Activated CD4-positive, alpha-beta T cell treated with anti-CD3 and anti-CD28 coated beads for 36 hours (primary cell): ENCODE measurements around the gene CSPG4. TPM values are rescaled to one million over a fixed set of nuclear protein-coding genes. Genes with fewer than 3 reads are reported as not detected.
"Not testable (repeated sequence)": the region's sequence is repeated elsewhere in the genome, so short reads cannot be mapped to it uniquely, and the experiment has no call there.

Source experiments
- ATAC-seq: fragments of 200-7000 bp; cut with Tn5 transposase; one replicate; pipeline ENCODE4 v1.10.0; 2021; ENCODE audit warnings: mild to moderate bottlenecking, moderate library complexity
- CTCF ChIA-PET: fragments of 350-600 bp; sonication (Branson Sonifier 250); formaldehyde crosslinking; loops from one replicate; lab custom pipeline; 2021; ENCODE audit warnings: antibody characterized with exemption; lab: Charles Lee
- POLR2A ChIA-PET: fragments of 350-600 bp; sonication (Branson Sonifier 250); formaldehyde crosslinking; loops from one replicate; lab custom pipeline; 2021; ENCODE audit warnings: antibody characterized with exemption, inconsistent platforms; lab: Charles Lee
- DNase-seq: peaks from one replicate; pipeline ENCODE4 v3.0.0-alpha.2; 2020
- H3K27ac Mint-ChIP-seq: one replicate; pipeline ENCODE4 v1.8.0; 2021; ENCODE audit warnings: mixed read lengths
- H3K27me3 Mint-ChIP-seq: one replicate; pipeline ENCODE4 v1.8.0; 2021; ENCODE audit warnings: mixed read lengths
- H3K36me3 Mint-ChIP-seq: one replicate; pipeline ENCODE4 v1.8.0; 2021; ENCODE audit warnings: low read depth, mixed read lengths
- H3K4me1 Mint-ChIP-seq: one replicate; pipeline ENCODE4 v1.8.0; 2021; ENCODE audit warnings: mixed read lengths
- H3K4me3 Mint-ChIP-seq: one replicate; pipeline ENCODE4 v1.8.0; 2021; ENCODE audit warnings: mild to moderate bottlenecking, moderate library complexity, mixed read lengths
- H3K9me3 Mint-ChIP-seq: one replicate; pipeline ENCODE4 v1.8.0; 2021; ENCODE audit warnings: low read depth, mixed read lengths
- intact Hi-C, 2 experiments: fragments of 100-400 bp; cut with DNase I in 1 of 2; cut with micrococcal nuclease in 1 of 2; formaldehyde crosslinking; loops; one replicate each; pipeline versions ENCODE4 v1.14.2 to v1.15.1; 2022 to 2024; cut with DNase I, micrococcal nuclease
- total RNA-seq, 2 experiments: library from RNA; stranded (reverse); gene quantifications; one replicate each; pipeline ENCODE4 v1.2.3, GENCODE V29; 2021

CSPG4 gene
- total RNA-seq, 2 experiments from 2014 or later, result not detected

DNA sequence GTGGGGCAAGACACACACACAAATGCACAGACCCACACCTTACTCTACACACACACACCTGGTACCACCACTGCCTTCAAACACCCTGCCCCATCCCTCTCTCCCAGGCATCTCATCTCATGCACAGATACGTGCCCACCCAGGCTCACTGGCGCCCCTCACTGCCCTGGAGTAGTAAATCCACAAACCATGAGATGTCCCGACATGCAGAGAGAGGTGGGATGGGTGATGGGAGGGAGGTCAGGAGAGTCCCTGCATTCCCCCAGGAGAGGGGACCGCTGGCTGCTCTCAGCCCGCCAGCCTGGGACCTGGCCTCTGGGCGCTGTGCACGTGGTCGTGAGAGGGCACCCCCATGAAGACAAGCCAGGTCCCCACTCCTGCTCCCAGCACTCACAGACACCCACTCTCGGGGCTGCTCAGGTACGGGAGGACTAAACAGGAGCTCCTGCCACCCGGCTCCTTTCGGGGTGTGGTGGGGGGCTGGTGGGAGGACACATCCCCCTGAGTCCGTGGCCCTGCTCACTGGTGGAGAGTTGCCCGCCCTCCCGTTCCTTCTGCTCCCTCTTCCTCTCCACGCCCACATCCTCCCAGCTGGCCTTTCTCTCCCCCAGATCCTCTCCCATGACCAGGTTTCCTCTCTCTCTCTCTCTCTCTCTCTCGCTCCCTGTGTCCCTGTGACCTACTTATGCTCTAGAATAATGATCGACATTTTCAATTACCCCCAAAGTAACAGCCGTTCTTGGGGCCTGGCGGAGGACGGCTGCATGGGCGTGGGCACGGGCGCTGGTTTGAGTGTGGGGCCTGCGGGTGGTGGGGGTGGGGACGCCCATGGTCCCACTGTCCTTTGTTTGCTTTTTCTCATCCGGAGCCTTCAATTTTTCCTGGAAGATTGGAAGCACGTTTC lies 18.9 kb upstream of the CSPG4 start:
- Mint-ChIP-seq H3K27ac (no peak overlapping the region), H3K9me3 (no peaks in the 10 kb centered on the region), H3K4me1 (peaks cover 12% of the 10 kb centered on the region), H3K4me3 (no peak overlapping the region), H3K27me3 (peaks cover 12% of the 10 kb centered on the region), H3K36me3 (no peaks in the 10 kb centered on the region)
- CTCF ChIA-PET, result interaction anchor here (1.1 to 3.8 kb wide), 2 partner anchors 70 to 419 kb away, joined by 3 to 46 read pairs; no protein-coding TSS in a partner anchor
- DNase-seq (no peak), ATAC-seq (no peak)
- POLR2A ChIA-PET, result no interaction called here
- intact Hi-C loops, result no loop called here

DNA sequence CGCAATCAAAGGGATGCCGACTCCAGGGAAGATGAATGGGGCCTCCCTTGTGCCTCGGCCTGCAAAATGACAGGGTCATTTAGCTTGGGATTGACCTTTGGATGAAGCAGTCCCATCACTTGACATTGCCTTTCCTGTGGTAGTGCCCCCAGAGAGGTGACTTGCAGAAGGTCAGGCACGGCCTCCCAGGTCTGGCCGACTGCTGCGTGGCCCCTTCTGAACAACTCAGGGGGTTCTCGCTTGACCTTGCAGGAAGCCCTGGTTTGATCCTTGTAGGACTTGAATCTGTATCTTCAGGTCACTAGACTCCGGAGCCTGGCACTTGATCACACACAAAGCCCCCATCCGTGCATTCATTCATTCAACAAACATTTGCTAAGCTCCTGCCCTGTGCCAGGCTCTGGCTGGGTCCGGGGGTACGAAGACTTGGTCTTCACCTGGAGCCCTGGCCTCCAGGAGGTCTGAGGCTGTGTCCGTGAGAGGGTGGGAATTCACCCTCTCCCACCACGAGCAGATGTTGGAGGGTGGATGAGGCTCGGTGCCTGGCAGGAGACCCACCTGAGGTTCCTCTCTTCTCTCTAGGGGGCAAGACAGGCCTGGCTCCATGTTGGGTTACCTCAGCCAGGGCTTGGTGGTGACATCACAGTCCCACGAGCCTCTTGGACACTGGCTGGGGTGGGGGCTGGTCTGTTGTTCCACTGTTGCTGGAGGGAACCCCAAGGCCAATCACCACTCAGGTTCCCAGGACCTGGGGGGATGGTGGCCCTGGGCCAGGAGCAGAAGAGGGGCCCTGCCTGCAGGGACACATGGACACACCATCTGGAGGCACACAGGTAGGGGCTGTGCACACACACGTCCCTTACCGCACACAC lies 18.0 kb upstream of the CSPG4 start:
- ATAC-seq, H3K4me3 Mint-ChIP-seq, H3K27ac Mint-ChIP-seq, DNase-seq, H3K9me3 Mint-ChIP-seq, H3K36me3 Mint-ChIP-seq, POLR2A ChIA-PET, intact Hi-C loops: not testable (repeated sequence)
- CTCF ChIA-PET, result interaction anchor here (3.8 kb wide), 1 partner anchor 71 kb away, joined by 46 read pairs; no protein-coding TSS in a partner anchor
- Mint-ChIP-seq H3K4me1 (peaks cover 12% of the 10 kb centered on the region), H3K27me3 (peaks cover 12% of the 10 kb centered on the region)

DNA sequence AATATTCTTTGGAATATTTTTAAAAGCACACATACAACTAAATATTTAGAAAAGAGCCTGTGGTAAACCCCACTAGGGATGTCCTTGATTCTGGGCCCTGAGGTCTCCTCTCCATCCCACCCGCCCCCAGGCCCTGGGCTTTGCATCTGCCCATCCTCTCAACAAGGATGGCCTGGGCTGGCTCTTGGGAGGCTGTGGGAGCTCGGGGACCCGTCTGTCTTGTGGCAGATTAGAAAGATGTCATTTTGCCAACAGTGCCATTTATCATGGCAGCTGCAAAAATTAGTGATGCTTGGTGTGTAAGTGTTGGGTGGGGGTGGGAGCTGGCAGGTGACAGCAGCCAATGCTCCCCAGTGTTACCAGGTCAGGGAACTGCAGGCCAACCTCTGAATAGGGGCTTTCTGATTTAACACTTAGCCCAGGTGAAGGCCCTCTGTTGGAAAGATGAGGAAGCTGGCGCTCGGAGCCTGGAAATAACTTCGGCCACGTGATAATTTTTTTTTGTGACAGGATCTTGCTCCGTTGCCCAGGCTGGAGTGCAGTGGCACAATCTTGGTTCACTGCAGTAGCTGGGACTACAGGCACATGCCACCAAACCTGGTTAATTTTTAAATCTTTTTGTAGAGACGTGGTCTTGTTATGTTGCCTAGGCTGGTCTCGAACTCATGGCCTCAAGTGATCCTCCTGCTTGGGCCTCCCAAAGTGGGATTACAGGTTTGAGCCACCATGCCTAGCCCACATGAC lies 16.9 kb upstream of the CSPG4 start:
- no peak overlapping the region for H3K4me3 Mint-ChIP-seq
- no peaks in the 10 kb centered on the region for H3K9me3 Mint-ChIP-seq
- ChIA-PET CTCF (interaction anchor here (1.1 to 3.8 kb wide), 3 partner anchors 27 to 72 kb away, joined by 4 to 46 read pairs (median 4); no protein-coding TSS in a partner anchor), POLR2A (no interaction called here)
- ATAC-seq (no peak), DNase-seq (no peak)
- H3K4me1 Mint-ChIP-seq, result peaks cover 12% of the 10 kb centered on the region
- peaks cover 12% of the 10 kb centered on the region for H3K27me3 Mint-ChIP-seq
- intact Hi-C loops, result loop anchor here in 1 of 2 experiments (2.0 to 5.0 kb wide), 2 partner anchors 328 to 409 kb away; partner anchors contain the start of gene TMEM266
- no peaks in the 10 kb centered on the region for H3K36me3 Mint-ChIP-seq
- H3K27ac Mint-ChIP-seq, result no peak overlapping the region

DNA sequence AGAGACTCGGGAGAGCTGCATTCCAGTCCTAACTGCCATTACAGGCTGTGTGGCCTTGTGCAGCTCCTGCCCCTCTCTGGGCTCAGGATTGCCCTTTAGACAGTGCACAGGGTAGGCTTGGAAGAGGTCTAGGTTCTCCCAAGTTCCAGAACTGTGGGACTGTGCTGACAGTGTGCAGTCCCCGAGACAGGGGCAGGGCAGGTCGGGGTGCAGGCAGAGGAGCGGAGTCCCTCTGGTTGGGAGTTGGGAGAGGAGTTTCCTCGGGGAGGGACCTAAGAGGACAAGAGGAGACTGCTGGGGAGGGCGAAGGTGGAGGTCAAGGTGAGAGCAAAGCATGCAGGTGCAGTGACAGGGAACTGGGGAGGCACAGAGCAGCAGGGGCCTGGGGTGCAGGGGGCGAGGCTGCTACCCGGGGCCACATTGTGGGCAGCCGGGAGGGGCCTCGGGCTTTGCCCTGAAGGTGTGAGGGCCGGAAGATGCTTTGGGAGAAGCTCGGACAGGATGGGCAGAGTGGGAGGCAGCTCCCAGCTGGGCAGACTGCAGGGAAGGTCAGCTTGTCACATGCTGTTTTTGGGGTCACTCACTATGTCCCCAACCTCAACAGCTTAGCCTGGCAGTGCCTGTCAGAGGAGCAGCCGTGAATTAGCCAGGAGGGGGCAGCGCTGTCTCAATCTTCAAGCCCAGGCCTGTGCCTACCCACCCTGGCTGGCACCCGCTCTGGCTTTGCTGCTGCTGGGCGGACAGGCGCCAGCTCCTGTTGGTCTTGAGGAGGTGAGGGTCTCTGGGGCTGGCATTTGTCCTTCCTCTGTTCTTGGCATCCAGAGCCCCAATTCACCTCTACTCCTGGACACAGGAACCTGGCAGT lies 15.4 kb upstream of the CSPG4 start:
- Mint-ChIP-seq H3K36me3 (no peaks in the 10 kb centered on the region), H3K4me3 (no peak overlapping the region), H3K4me1 (peaks cover 14% of the 10 kb centered on the region), H3K27ac (no peak overlapping the region), H3K9me3 (no peaks in the 10 kb centered on the region), H3K27me3 (peaks cover 13% of the 10 kb centered on the region)
- ChIA-PET POLR2A (no interaction called here), CTCF (interaction anchor here (0.9 to 3.8 kb wide), 8 partner anchors 32 to 231 kb away, joined by 3 to 46 read pairs (median 3); no protein-coding TSS in a partner anchor)
- intact Hi-C loops, result loop anchor here (1.0 to 5.0 kb wide), 3 partner anchors 74 to 411 kb away; partner anchors contain the start of gene TMEM266 (in 1 of the 2)
- DNase-seq, result peak; percentile 87
- ATAC-seq, result peak; percentile 84

DNA sequence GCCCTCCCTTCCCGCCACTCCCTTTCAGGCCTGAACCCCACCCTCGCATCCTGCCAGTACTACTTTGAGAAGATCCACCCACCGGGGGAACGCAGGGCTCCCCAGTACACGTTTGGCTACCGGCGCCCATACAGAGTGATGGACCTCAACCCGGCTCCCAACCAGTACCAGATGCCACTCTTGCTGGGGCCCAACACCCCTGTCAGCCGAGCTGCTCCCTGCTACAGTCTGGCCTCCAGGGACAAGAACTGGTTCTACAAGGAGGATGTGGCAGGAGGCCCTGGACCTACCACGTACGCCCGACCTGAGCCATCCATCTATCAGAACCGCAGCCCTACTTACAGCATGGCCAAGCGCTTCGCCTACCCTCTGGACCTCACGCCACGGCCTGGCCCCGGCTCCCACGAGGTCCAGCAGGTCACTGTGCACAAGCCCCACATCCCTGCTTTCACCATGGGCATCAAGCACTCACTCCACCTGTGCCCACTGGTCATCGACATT lies 14.4 kb upstream of the CSPG4 start:
- intact Hi-C loops, result loop anchor here in 1 of 2 experiments (5.0 kb wide), 1 partner anchor 330 kb away; the partner anchor contains the start of gene TMEM266
- Mint-ChIP-seq H3K27ac (no peak overlapping the region), H3K36me3 (no peaks in the 10 kb centered on the region), H3K4me1 (peaks cover 7% of the 10 kb centered on the region), H3K27me3 (peaks cover 11% of the 10 kb centered on the region), H3K9me3 (no peaks in the 10 kb centered on the region), H3K4me3 (no peak overlapping the region)
- ChIA-PET POLR2A (no interaction called here), CTCF (interaction anchor here (2.0 kb wide), 1 partner anchor 75 kb away, joined by 8 read pairs; no protein-coding TSS in a partner anchor)
- ATAC-seq (no peak), DNase-seq (no peak)

DNA sequence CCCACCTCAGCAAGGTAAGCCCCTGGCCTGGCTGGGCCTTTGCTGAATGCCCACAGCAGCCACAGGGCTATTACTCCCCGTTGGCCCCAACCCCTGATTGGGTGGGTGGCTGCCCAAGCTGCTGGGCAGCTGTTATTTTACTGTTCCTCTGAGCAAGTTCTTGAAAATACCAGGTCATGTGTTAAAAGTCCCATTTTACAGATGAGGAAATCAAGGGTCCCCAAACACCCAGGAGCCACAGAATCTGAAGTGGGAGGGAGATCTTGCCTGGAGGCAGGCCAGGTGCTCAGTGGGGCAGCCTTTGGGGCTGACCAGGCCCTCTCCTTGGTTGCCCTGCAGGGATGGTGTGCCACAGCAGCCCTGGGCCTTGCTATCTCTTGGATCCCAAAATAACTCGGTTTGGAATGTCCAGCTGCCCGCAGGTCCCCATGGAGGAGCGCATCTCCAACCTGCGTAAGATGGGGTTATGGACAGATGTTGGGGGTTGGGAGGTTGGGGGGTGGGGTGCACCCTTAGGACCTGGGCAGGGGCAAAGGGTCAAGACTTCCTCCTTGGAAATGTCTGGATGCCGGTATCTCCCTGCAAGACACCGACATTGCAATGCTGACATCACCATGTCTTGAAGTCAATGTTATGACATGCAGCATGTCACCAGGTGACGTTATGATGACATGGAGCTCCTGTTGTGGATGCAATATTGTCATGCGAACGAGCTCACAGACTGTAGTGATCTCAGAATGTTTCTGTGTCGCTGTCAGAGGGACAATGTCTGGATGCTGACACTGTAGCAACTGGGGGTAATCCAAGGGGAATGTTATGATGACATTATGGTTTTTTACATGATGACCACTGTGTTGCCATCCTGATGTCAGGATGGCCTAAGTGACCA lies 13.3 kb upstream of the CSPG4 start:
- DNase-seq (no peak), ATAC-seq (no peak)
- H3K4me3 Mint-ChIP-seq, result no peak overlapping the region
- no peaks in the 10 kb centered on the region for H3K36me3 Mint-ChIP-seq
- POLR2A ChIA-PET, result no interaction called here
- intact Hi-C loops, result loop anchor here in 1 of 2 experiments (5.0 kb wide), 1 partner anchor 331 kb away; the partner anchor contains the start of gene TMEM266
- no peak overlapping the region for H3K27ac Mint-ChIP-seq
- peaks cover 9% of the 10 kb centered on the region for H3K27me3 Mint-ChIP-seq
- no peaks in the 10 kb centered on the region for H3K9me3 Mint-ChIP-seq
- peaks cover 6% of the 10 kb centered on the region for H3K4me1 Mint-ChIP-seq
- CTCF ChIA-PET, result interaction anchor here (0.6 to 2.0 kb wide), 2 partner anchors 32 to 76 kb away, joined by 3 to 8 read pairs; no protein-coding TSS in a partner anchor

DNA sequence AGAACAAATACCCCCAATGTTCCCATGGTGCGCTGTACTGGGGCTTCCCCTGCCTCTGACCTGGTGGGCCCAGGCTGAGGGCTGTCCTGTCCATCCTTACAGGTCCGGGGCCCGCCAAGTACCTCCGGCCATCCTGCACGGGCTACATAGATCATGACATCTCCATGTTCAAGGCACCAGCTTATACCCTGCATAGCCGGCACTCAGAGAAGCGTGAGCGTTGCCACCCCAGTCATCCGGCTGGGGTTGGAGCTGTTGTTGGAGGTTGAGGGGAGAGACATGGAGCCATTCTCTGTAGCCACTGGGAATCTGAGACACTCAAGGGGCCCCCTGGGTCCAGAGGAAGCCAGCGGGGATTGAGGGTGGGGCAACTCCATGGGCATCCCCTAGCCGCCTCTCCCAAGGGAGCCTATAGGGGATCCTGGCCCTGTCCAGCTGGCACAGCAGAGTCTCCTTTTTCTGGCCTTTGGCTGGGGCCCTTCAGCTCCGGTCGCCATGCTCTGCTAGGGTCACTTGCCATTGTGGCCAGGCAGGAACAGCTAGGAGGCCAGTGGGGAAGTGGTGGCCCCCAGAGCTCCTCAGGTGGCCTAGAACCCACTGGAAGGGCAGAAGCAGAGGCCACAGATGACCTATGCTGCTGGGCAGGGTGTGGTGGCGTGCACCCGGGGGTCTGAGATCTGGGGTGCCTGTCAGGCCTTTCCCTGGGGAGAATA lies 12.5 kb upstream of the CSPG4 start:
- Mint-ChIP-seq H3K4me1 (peaks cover 8% of the 10 kb centered on the region), H3K27ac (no peak overlapping the region), H3K36me3 (no peaks in the 10 kb centered on the region), H3K9me3 (no peaks in the 10 kb centered on the region), H3K27me3 (peaks cover 9% of the 10 kb centered on the region), H3K4me3 (no peak overlapping the region)
- no peak for ATAC-seq
- ChIA-PET POLR2A (no interaction called here), CTCF (interaction anchor here (0.6 to 2.3 kb wide), 4 partner anchors 31 to 78 kb away, joined by 3 to 11 read pairs (median 6); no protein-coding TSS in a partner anchor)
- no peak for DNase-seq
- intact Hi-C loops, result loop anchor here in 1 of 2 experiments (5.0 kb wide), 1 partner anchor 332 kb away; the partner anchor contains the start of gene TMEM266

DNA sequence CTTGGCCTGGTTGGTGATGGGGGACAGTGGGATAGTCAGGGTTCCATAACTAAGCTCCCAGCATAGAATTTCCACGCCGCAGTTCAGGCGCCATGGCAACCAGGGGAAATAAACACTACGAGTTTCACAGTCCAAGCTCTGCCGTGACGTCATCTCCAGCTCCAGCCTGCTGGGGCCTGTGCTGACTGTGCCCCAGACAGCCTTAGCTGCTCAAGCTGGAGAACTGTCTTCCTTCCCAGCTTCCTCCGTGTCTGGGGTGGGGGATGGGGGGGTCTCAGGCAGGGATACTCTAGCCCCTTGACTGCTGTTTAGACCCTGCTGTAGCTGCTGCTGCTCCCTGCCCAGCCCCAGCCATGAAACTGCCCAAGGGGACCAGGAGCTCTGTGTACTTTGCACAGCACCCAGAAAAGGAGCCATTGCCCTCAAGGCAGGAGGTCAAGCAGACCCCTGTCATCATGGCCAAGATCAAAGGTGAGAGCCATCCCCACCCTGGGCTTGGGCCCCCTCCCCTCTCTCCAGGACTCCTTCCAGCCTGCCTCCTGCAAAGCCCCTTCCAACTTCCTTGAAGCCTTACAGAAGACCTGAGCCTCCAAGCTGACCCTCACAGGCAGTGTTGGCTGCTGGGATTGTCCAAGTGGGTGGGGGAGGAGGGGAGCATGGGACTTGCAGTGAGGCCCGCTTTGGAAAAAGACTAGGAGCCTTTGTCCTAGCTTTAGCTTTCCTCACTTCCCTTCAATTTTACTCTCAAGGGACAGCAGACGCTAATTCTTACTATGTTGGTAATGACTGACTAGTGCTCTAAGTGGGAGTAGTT lies 11.4 kb upstream of the CSPG4 start:
- ChIA-PET CTCF (interaction anchor here (0.6 to 2.3 kb wide), 8 partner anchors 8 to 415 kb away, joined by 3 to 11 read pairs (median 3); no protein-coding TSS in a partner anchor), POLR2A (interaction anchor here (0.6 kb wide), 1 partner anchor 283 kb away, joined by 3 read pairs; no protein-coding TSS in a partner anchor)
- Mint-ChIP-seq H3K27ac (no peak overlapping the region), H3K9me3 (no peaks in the 10 kb centered on the region), H3K36me3 (no peaks in the 10 kb centered on the region), H3K4me1 (peaks cover 8% of the 10 kb centered on the region), H3K27me3 (peaks cover 9% of the 10 kb centered on the region), H3K4me3 (no peak overlapping the region)
- ATAC-seq (peak; percentile 53), DNase-seq (peak; percentile 73)
- intact Hi-C loops, result no loop called here
